ENCODE measurements around the gene WDR73.

- TF ChIP-seq, protein P1, sequence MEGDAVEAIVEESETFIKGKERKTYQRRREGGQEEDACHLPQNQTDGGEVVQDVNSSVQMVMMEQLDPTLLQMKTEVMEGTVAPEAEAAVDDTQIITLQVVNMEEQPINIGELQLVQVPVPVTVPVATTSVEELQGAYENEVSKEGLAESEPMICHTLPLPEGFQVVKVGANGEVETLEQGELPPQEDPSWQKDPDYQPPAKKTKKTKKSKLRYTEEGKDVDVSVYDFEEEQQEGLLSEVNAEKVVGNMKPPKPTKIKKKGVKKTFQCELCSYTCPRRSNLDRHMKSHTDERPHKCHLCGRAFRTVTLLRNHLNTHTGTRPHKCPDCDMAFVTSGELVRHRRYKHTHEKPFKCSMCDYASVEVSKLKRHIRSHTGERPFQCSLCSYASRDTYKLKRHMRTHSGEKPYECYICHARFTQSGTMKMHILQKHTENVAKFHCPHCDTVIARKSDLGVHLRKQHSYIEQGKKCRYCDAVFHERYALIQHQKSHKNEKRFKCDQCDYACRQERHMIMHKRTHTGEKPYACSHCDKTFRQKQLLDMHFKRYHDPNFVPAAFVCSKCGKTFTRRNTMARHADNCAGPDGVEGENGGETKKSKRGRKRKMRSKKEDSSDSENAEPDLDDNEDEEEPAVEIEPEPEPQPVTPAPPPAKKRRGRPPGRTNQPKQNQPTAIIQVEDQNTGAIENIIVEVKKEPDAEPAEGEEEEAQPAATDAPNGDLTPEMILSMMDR (conservative IDR thresholded peaks at IDR 0.05 in 1 of 2, IDR thresholded peaks at IDR 0.05 in 1 of 2; ENCODE audit: low read depth in 1 of 2, low read length in 2 of 2), result no peak
- TF ChIP-seq EZH2 (IDR thresholded peaks at IDR 0.05; ENCODE audit: low read length, missing control alignments), result no peak
Measured at GRCh38 chr15:84603630-84604379, 50.3 kb downstream of the WDR73 start.
